GM21529 (cell line): ENCODE data around the gene NCKAP5.

ENCODE experiments used
- ATAC-seq: cut with Tn5 transposase; IDR thresholded peaks from one replicate; pipeline ENCODE4 v1.9.1; 2021; ENCODE audit not compliant: unreplicated experiment

NCKAP5 gene

DNA sequence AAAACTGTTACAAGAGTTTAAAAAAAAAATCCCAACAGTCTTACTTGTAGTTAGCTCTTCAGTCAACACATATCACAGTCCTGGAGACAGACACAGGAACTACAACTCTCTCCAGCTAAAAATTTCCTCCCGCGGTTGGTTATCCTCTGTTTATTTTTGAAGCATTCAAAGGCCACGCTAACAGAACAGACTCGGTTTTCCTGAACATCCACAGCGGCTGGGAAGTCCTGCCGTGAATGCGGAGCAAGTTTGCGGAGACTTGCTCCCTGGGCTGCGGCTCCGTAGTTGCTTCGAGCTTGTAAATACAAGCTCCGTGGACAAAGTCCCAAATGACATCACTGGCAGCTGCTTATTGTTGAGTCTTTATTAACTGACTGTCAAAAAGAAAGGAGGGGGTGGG is at the start of gene NCKAP5:
NCKAP5 (minus strand) TSS at position 292 of the 400 bp plus-strand sequence. CDS start 50,937 bp downstream, outside the sequence.
- ATAC-seq = no peak

- ATAC-seq = no peak
Measured at GRCh38 chr2:133609664-133610063, 41.4 kb upstream of the NCKAP5 start.

GRCh38 chr2:133608291-133608690 is 40.0 kb upstream of the NCKAP5 start:
- no peak for ATAC-seq

DNA sequence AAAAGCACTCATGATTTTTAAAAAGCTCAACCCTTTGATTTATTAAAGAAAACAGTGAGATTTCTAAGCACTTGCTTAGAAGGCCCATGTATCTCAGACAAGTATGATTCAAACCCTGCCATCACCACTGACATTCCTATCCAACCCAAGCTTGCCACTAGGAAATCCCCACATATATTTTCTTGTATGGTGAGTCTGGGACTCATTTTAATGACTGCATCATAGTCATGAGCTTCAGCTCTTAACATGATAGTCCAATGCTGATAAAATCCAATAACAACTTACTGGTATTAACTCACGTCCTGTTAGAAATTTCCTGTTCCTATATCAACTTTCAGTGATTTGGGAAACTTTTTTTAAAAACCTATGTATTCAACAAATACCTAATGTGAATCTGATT is 39.4 kb upstream of the NCKAP5 start:
- ATAC-seq = no peak

- no peak for ATAC-seq
Measured at GRCh38 chr2:133606616-133607015, 38.4 kb upstream of the NCKAP5 start.

- no peak for ATAC-seq
Measured at GRCh38 chr2:133605766-133606137, 37.5 kb upstream of the NCKAP5 start.

DNA sequence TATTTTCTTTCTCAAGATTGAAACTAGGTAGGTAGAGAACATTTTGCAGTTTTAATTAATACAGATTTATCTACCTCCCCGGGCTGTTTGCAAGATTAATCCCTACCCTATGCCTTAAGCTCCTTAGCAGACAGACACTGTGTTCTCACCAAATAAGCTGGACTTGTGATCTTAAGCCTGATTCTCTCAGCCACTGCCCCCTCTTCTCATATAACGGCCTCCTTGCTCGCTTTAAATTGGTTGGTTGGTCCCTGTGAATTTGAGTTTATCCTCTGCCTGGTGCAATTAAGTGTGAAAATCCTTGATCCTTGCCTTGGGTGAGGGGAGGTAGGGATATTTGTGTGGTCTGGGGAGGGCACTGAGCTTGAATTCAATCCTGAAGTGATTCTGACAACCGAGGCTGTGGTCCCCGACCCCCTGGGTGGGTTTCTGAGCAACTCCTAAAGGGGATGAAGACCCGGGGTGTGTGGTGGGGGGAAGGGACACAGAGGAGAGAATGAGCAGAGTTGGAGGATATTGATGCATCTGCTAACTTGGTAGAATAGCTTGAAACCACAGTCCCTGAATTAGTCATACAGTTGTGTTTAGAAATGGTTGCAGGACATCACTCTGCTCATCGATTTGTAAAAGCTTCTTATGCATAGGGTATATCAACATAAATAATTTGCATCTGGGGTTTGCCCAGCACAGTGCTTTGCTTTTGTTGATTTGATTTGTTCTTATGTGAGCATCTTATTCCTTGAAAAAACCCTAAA is 36.9 kb upstream of the NCKAP5 start:
- ATAC-seq = no peak

DNA sequence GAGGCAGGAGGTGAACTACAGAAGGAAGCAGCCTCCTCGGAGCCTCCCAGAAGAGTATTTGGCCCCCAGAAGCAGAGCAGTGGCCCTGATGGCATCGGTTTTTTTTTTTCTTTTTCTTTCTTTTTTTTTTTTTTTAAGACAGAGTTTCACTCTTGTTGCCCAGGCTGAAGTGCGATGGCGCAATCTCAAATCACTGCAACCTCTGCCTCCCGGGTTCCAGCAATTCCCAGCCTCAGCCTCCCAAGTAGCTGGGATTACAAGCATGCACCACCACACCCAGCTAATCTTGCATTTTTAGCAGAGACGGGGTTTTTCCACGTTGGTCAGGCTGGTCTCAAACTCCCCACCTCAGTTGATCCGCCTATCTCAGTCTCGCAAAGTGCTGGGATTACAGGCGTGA is 34.8 kb upstream of the NCKAP5 start:
- ATAC-seq = no peak

DNA sequence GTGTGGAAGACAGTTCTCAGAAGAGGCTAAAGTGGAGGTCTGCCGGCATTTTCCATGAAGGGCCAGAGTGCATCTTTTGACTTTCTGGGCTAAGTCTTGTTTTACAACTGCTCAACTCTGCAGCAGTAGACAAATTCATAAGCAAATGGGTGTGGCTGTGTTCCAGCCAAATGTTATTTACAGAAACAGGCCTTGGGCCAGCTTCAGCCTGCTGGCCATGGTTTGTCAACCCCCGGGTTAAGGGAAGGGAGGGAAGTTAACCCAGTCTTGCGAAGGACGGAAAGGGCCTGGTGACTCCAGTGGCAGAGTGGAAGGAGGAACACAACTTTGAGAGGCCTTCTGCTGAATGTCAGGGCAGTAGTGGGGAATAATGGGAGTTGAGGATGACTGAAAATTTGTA is 34.3 kb upstream of the NCKAP5 start:
- ATAC-seq = no peak

GRCh38 chr2:133600266-133600928 is 32.1 kb upstream of the NCKAP5 start:
- ATAC-seq = no peak

DNA sequence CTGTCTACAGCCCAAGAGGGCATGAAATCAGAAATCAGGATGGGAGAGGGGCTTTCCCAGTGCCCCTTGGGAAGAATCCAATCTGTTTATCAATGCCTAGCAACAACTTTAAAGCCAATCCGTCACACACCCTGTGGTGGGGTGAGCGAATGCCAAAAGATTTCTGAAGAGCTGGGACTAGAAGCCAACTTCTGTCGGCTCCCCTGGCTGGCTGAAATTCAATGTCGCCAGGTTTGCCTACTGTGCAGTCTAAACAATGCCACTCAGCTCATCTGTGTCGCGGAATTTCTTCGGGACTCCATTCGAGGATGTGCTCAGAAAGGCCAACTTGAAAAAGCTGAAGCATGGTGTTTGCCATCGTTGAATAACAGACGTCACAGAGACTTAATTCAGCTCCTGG is 31.5 kb upstream of the NCKAP5 start:
- no peak for ATAC-seq

DNA sequence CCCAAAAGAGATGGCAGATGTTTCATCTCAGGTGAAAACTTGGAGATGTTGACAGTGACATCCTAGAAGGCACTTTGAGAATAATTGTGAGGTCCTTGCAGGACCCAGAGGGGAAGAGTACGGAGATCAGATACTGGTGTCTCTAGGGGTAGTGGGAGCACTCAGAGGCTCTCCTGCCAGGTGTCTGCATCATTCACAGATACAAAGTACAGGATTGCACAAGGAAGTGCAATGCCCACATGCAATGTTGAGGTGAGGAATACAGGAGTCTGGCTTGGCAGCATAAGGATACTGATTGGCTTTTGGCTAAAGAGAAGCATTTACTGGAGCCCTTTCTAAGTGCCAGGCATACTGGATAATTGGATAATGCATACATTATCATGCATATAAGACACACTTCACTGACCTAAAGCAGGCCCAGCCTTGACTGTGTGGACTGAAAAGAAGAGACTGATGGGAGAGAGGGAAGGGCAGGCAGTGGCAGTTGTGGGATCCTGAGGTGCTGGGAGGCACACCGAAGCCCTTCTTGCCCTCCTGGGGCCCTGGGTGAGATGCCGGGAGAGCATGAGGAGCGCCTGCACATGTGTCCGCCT is 31.0 kb upstream of the NCKAP5 start:
- no peak for ATAC-seq

DNA sequence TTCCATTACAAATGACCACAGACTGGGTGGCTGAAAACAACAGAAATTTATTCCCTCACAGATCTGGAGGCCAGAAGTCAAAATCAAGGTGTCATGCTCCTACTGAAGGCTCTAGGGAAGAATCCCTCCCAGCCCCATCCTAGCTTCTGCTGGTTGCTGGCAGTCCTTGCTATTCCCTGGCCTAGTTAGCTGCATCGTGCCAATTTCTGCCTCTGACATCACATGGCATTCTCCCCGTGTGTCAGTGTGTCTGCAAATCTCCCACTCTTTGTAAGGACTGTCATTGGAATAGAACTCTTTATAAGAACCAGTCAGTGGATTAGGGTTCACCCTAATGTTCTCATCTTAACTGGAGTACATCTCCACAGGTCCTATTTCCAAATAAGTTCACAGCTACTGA is 30.5 kb upstream of the NCKAP5 start:
- ATAC-seq = no peak

- ATAC-seq = no peak
Measured at GRCh38 chr2:133596701-133597393, 28.6 kb upstream of the NCKAP5 start.

GRCh38 chr2:133591164-133591563 is 22.9 kb upstream of the NCKAP5 start:
- ATAC-seq = no peak

DNA sequence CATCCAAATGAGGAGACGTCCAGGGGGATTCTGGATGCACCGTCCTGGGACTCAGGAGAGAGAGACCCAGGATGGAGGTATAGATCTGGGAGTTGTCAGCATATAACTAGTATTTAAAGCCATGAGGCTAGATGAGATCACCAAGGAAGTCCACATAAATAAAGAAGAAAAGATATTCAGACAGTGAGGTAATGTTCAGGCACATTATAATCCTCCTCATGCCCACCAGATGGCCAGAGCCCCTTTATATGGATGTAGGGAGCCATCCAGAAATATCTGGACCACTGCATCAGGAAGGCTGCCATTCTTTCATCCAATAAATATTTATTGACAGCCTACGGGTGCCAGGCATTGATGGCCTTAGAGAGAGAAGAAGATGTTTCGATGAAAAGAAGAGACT is 21.2 kb upstream of the NCKAP5 start:
- no peak for ATAC-seq

DNA sequence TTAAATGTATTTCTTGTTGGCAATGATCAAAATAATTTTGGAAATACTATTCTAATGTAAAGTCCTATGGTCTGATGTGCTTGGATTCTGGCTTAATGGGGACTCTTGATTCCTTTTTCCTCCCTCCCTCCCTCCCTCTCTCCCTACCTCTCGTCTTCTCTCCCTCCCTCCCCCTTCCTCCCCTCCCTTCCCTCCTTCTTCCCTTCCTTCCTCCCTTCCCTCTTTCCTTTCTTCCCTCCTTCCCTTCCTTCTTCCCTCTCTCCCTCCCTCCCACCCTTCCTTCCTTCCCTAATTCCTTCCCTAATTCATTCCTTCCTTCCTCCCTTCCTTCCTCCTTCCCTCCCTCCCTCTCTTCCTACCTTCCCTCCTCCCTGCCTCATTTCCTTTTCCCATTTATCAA is 19.9 kb upstream of the NCKAP5 start:
- no peak for ATAC-seq

GRCh38 chr2:133586978-133587377 is 18.7 kb upstream of the NCKAP5 start:
- ATAC-seq = no peak

DNA sequence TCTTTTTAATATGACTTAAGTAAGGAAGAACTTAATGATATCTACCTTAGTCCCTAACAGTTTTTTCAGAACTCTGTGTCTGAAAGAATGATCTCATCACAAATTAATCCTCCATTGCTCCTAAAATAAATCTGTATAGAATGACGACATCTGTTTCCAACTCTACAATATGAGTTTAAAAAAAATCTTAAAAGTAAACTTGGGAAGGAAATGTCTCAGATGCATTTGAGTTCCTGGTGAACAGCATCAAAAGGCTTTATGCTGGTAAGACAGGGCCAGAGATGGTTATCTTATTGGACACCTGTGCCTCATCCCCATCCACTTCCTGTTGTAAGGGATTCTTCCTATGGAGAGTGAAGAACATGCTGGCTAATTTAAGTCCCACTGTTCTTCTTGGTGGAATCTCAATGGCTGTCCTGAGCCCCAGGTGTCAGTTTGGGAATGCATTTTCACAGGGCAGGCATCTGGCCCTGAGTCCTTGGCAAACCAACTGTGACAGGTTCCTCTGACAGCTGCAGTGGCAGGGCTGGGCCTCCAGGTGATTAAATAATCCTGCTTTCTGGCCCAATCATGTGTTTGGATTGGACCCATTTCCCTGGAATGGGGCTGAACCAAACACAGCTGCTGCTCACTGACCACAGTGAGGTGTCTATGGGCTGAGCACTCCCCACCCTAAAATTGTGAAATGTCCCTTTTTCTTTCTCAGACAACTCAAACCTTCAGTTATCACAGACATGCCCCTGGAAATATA is 12.9 kb upstream of the NCKAP5 start:
- ATAC-seq = no peak

GRCh38 chr2:133579274-133579673 is 11.0 kb upstream of the NCKAP5 start:
- no peak for ATAC-seq

DNA sequence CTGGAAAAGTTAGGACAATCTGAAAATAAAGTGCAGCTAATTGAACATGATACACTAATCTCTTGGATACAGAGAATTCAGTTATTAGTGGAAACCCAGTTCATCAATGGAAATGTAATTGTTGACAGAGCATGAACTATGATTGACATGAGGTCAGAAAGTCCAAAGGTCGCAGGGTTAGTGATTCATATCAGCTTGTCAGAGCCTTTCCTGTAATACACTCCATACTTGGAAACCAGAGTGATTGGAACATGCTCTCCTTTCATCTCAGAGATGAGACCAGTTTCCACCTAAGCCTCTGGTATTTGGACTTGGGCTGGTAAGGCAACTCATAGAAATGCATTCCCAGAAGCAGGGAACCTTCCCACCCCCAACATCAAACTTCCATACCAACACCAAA is 8.5 kb upstream of the NCKAP5 start:
- no peak for ATAC-seq
